GM18873 (cell line): ENCODE measurements around the gene INSIG2.

ENCODE experiments used
- ATAC-seq: cut with Tn5 transposase; IDR thresholded peaks from one replicate; pipeline ENCODE4 v1.9.1; 2021; ENCODE audit warnings: mild to moderate bottlenecking, moderate library complexity, moderate number of reproducible peaks; ENCODE audit not compliant: unreplicated experiment, low FRiP score

INSIG2 gene

DNA sequence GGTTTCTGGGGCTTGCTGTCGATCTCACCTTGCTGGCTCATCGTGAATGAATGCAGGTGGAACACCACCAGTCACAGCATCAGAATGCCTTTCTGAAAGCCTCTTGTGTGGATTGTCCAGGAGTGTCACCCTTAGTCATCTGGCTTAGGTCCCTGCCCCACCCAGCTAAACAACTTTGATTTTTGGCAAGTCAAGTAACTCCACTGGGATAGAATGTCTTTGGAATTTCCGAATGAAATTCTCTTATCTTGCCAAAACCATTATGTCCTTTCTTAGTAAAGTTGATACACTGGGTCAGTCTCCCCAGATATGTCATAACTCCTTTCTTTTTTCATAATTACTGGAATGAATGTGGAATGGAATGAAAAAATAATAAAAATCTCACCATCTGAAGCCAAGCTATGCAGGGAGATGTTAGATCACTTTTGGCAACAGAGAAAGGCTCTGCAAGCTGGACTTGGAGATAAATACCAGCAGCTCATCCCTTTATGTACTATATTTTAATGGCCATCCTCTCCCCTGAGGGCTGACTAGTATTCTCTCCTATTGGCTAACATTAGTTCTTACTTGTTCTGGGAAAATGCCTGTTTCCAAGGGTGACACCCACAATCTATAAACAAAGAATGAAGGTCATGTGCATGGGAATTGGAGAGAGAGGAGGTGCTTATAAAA, 35.4 kb downstream of the INSIG2 start:
- no peak for ATAC-seq

DNA sequence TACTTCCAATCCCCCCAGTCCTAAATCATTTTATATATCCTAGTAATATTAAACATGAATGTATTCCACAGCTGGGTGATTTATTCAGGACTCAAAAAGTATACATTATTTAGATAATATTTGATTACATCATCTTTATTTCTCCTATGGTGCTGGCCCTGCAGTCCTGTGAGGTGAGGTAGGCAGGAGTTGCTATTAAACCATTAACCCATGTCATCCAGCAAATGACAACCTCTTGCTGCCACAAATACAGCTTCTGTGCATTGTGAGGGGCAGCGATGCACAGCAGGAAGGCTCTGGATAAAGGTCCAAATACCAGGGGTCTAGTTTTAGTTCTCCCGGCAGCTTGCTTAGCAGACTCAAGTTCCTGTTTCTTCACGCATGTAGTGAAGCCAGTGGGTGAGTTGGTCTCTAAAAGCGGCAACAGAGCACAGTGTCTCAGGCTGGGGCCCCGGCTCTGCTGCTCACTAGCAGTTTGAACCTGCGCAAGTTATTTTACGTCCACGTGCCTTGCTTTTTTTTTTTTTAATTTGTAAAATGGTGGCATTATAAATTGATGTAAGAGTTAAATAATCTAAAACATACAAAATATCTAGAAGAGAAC, 36.1 kb downstream of the INSIG2 start:
- no peak for ATAC-seq

DNA sequence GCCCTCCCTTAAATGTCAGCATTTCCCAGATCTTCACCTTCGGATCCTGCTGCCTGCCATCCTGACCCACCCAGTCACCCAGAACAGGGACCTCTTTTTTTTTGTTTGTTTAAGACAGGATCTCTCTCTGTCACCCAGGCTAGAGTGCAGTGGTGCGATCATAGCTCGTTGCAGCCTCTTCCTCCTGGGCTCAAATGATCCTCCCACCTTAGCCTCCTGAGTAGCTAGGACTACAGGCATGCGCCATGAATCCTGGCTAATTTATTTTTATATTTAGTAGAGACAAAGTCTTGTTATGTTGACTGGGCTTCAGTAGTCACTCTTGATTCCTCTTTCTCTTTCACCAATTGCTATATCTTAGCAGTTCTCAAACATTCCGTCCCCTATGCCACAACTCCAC, 39.0 kb downstream of the INSIG2 start:
- ATAC-seq = no peak

DNA sequence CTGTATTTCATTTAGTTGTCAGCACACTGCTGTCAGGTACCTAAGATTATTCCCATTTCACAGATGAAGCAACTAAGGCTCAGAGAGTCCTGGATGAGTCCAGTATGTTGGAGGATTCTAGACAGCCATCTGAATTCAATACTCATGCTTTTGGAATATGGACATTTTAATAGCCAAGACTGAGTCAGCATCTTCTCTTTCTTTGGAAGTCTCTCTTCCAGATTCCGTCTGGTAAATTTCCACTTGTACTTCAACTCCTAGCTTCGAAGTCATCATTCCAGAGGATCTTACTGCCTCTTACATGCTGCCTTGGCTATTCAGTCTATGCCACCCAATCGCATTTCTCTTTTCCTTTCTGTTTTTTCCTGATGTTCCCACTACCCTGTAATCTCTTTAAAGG, 40.6 kb downstream of the INSIG2 start:
- no peak for ATAC-seq

DNA sequence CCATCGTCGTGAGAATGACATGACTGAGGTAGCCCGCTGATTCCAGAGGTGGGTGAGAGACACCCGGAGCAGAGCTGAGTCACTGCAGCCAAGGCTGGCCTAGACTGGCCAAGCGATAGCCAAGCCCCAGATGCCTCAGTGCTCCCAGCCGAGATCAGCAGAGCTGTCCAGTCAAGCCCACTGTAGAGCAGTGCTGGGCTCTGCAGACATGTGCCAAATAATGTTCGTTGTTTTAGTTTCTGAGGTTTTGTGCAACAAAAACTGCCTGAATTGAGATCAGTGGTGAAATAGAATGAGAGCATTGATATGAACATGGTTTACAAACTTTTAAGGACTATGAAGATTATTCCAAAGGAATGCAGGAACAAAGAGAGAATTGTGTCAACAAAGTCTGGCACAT, 42.1 kb downstream of the INSIG2 start:
- ATAC-seq = no peak

DNA sequence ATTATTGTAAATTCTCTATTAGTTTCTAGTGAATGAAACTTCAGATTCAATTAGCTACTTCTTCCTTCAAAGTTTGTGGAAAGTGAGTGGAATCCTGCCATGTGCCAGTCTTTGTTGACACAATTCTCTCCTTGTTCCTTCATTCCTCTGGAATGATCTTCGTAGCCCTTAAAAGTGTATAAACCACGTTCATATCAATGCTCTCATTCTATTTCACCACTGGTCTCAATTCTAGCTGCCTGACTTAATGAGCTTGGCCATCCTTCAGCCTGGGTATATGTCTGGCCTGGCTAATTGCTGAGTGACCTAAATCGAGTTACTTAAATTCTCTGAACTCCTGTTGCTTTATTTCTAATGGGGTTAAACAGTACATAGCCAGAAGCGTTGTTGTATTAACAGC, 43.5 kb downstream of the INSIG2 start:
- ATAC-seq = no peak

DNA sequence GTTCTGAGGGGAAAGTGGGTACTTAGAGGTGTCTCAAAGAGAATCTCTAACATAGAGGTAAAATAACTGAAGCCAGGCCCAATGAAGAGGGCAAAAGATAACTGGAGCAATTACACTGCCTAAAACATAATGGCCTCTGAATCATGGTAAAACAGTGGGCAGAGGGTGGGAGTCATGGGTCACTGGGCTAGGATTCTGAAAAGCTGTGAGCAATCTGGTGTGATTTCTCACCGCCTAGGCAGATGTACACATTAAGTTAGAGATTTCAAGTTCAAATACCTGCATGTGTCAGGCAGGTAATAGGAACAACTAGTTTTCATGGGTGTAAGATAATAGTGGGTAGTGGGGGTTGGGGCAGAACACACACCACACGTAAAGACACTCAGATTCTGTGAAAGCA, 45.6 kb downstream of the INSIG2 start:
- no peak for ATAC-seq

DNA sequence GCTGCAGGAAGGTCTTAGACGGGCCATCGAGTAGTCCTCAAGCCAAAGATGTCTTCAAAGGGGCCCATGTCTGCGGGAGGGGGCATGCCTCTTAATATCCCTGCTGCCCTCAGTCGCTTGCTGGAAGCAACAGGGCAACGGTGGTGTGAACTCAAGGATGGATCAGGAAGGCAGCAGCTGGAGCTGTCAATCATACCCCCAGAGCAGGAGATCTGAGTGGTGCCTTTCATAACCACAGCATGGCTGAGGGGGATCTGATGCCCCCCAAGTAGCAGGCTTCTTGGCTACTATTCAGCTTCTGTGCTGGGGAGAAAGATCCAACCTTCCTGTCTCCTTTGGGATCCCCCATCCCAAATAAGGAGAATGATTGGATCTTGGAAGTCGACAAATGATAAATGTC, 46.4 kb downstream of the INSIG2 start:
- no peak for ATAC-seq

DNA sequence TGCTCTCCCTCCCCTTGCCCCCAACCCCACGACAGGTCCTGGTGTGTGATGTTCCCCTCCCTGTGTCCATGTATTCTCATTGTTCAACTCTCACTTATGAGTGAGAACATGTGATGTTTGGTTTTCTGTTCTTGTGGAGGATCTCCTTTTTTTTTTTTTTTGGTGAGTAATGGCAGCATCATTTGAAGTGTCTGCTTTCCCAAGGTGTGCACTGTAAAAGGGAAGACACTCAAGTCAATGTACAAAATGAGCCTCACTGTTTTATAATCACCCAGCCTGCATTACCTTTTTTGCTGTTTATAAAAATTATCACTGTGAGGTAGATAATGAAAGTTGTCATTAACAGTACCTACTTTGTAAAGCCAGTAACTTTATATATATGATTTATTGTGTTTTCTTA, 56.9 kb downstream of the INSIG2 start:
- no peak for ATAC-seq

DNA sequence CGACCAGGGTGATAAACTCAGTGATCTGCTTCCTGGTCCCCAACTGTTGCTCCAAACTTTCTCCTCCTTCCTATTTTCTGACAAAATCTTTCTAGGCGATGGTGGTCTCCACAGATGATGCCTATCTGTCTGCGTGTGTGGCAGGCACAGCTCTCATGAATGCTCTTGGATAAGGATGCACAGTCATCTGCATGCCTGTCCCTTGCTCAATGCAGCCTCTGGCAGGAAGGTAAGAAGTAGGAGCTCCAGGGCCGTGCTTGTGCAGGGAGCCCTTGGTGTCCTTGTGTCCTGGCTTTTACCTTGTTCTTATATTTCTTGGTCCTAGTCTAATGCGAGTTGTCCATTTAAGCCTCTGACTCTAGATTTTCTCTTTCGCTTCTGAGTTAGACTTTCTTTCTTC, 57.5 kb downstream of the INSIG2 start:
- ATAC-seq = no peak

DNA sequence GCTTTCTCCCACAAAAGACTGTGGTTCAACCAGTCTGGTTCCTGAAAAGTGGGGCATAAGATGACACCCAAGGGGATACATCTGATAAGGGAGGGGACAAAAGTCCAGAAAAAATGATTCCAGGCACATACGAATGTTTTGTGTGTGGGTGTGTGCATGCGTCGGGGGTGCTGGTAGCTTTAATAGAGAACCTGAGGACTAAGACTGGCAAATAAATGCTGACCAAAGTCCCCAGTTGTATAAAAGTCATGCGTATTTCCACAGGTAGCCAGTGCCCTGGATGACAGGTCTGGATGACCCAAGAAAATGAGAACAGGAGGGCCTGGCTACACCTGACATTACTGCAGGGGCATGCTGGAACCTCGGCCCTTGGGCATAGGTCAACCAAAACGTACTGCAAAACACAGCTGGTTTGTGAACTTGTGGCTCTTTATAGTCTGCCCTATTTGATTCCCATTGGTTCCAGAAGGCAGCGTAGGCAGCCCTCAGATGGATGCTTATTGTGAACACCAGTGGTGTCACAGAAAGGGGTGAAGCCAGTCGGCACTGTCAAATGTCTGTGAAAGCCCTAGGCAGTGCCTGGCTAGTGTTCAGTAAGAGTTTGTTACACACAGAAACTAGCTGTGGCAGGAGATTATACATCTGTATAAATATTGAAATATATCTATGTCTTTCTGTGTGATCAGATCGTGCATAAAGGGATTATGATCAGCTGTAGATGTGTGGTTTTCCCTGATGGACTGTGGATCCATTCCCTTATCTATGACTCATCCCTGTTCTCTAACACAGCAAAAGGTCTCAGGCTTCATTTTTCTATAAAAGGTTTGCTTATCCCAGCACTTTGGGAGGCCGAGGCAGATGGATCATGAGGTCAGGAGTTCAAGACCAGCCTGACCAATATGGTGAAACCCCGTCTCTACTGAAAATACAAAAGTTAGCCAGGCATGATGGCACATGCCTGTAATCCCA, 58.3 kb downstream of the INSIG2 start:
- ATAC-seq = no peak

DNA sequence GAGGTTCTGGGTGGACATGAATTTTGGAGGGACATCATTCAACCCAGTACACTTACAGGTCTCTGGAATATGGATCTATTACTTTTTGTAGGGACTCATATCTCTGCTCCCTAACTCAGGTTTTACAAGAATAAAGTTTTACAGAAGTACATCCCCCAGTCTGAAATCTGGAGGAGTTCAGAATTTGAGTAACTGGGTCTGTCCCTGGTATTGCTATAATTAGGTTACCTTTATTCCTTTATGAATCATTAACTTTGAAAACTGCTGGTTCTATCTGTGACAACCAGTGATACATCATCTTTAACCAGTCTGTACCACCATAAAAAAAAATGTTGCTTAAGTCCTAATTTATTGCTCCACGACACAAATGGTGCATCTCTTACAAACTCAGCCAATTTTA, 59.9 kb downstream of the INSIG2 start:
- ATAC-seq = no peak

DNA sequence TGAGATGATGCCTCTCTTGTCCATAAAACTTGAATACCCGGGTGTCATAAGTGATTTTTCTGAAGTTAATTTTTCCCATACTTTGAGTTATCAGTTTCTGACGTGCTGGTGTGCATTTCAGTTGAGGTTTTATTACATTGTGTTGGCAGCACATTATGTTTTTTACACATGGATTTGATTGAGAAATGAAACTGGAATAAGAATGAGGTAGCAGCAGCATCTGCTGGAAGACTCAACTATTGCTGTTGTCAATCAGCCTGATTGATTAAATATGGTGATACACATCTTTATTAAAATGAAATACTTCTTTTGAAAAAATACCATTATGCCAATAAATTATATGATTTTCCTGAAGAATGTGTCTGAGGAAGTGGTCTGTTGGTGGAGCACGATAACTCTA, 60.5 kb downstream of the INSIG2 start:
- ATAC-seq = no peak

DNA sequence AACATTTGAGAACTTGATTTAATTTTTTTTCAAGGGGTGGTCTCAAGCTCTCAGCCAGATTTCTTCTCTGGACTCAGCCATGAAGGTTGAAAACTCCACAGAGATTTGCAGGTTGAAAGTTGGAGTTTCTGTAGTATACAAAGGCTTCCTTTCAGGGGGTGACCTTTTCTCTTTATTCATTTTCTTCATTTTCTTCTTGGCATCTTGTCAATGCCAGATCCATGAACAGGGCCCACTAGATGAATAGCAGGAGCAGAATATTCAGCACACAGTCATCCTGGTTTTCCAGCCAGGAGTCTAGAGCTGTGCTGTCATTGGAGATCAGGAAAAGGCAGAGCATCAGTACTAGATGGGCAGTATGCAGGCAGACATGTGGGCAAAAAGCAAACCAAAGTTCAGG, 62.0 kb downstream of the INSIG2 start:
- no peak for ATAC-seq

DNA sequence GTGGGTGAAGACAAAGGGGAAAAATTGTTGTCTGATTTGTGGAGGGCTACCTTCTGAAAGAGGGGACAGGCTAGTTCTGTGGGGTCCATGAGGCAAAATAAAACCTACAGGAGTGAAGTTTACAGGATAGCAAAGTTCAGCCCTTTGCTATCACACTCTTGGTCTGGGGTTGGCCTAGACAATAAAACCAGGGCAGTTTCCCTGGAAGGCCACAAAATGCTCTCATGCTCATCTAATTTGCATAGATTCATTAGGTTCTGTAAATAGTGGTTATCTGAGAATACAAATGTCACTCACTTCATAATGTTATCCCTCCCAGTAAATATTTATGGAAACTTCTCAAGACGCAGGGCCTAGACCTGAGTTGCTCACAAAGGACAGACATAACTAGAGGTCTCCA, 63.6 kb downstream of the INSIG2 start:
- ATAC-seq = no peak

DNA sequence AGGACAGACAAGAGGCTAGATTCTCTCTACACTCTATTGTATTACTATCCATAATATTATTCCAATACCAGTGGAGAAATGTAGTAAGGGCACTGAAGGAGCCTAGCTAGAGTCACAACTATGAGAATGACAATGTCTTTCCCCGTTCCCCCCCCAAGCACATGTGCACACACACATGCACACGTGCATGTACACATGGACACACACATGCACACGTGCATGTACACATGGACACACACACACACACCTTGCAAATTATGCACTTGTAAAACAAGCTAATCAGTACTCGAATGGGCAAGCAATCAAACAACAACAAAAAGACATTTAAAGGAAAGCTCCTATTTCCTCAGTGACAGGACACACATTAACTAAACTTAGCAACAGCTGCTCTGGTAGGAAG, 65.2 kb downstream of the INSIG2 start:
- ATAC-seq = no peak

DNA sequence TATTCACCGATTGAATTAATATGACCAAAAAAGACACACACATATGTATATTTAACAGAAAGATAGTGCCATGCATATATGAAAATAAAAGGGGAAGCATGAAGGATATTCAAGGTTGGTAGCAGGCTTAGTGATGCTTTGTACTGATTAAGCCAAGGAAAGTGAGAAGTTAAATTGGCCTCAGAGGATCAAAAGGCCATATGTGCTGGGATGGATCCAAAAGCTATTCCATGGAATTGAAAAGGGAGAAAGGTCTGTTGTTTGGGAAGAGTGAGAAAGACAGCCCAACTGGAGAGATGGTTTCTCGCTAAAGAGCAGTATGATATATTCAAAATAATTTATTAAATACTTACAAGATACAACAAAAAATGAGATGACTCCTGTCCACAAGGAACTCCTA, 65.9 kb downstream of the INSIG2 start:
- no peak for ATAC-seq
